HCT116 (cell line): Measurements from ENCODE around the gene OR14I1. TPM values are rescaled to one million over a fixed set of nuclear protein-coding genes. Genes with fewer than 3 reads are reported as not detected.
"Not testable (repeated sequence)": the region's sequence is repeated elsewhere in the genome, so short reads cannot be mapped to it uniquely, and the experiment has no call there.

Source experiments
- ATAC-seq: fragments of 200-7000 bp; cut with Tn5 transposase; 2 replicates; pipeline ENCODE4 v1.9.1; 2020; ENCODE audit warnings: mild to moderate bottlenecking, moderate library complexity
- BruUV-seq: library from RNA; stranded (reverse); fragments of 400-500 nt; replicated peaks from 2 replicates; lab custom pipeline; 2021; lab: Mats Ljungman, UMichigan
- CTCF ChIA-PET: fragments of 300-600 bp; sonication (Branson Sonifier 250); formaldehyde crosslinking; loops from one replicate; lab custom pipeline; 2021; ENCODE audit warnings: antibody characterized with exemption; lab: Charles Lee
- POLR2A ChIA-PET: fragments of 300-600, 350-600 bp; sonication (Branson Sonifier 250); formaldehyde crosslinking; loops from one replicate; lab custom pipeline; 2021; ENCODE audit warnings: antibody characterized with exemption; lab: Charles Lee
- RAD21 ChIA-PET, 2 experiments: fragments of 300-600 bp; sonication (Branson Sonifier 250); formaldehyde crosslinking; loops; one replicate each; lab custom pipeline; 2023; ENCODE audit warnings: low total read pairs in 2 of 2; ENCODE audit not compliant: uncharacterized antibody in 2 of 2, unreplicated experiment in 2 of 2, low non-redundant PET in 1 of 2; lab: Charles Lee
- DNase-seq: peaks from one replicate; pipeline ENCODE4 v3.0.0-alpha.2; 2010; ENCODE audit warnings: low read depth, low spot score
- H2AFZ ChIP-seq: fragments of 200-600 bp; shearing (Covaris generic), sonication (generic); 2 replicates; pipeline ENCODE4 v1.6.1; 2017; ENCODE audit warnings: low read depth, mixed run types, mixed read lengths, antibody characterized with exemption, low read length; ENCODE audit not compliant: poor library complexity, severe bottlenecking
- H3K27ac ChIP-seq: 2 replicates; pipeline ENCODE4 v1.5.1; 2012; ENCODE audit warnings: low read depth, low read length
- H3K27me3 ChIP-seq: fragments of 200-600 bp; sonication (generic); 2 replicates; pipeline ENCODE4 v1.6.1; 2016; ENCODE audit warnings: mixed run types, low read length, mixed read lengths; ENCODE audit not compliant: insufficient read depth
- H3K36me3 ChIP-seq, 2 experiments: fragments of 200-500 bp in 1 of 2; fragments of 200-600 bp in 1 of 2; sonication (Bioruptor generic) in 1 of 2; sonication (generic) in 1 of 2; 2 replicates each; pipeline versions ENCODE4 v1.5.1 to v1.6.1; 2014 to 2016; ENCODE audit warnings: low read length in 2 of 2, inconsistent platforms in 1 of 2, mixed read lengths in 1 of 2, mixed run types in 1 of 2; ENCODE audit not compliant: insufficient read depth in 2 of 2, control insufficient read depth in 1 of 2
- H3K4me1 ChIP-seq, 2 experiments: fragments of 200-600 bp in 1 of 2; sonication (generic) in 1 of 2; 2 replicates each; pipeline versions ENCODE4 v1.5.1 to v1.6.1; 2012 to 2017; ENCODE audit warnings: low read length in 2 of 2, inconsistent platforms in 1 of 2, mild to moderate bottlenecking in 1 of 2, mixed read lengths in 1 of 2, mixed run types in 1 of 2, moderate library complexity in 1 of 2; ENCODE audit not compliant: insufficient read depth in 2 of 2, control insufficient read depth in 1 of 2
- H3K4me2 ChIP-seq: fragments of 200-600 bp; sonication (generic); 2 replicates; pipeline ENCODE4 v1.6.1; 2017; ENCODE audit warnings: mixed run types, low read length, mixed read lengths
- H3K4me3 ChIP-seq, 2 experiments: fragments of 200-600 bp in 1 of 2; sonication (generic) in 1 of 2; replicated peaks in 1 of 2; 2 replicates each; pipeline ENCODE4 v1.5.1; 2011 to 2016; ENCODE audit warnings: low read length in 2 of 2, control low read depth in 1 of 2, low read depth in 1 of 2, mild to moderate bottlenecking in 1 of 2, mixed read lengths in 1 of 2, mixed run types in 1 of 2
- H3K79me2 ChIP-seq: fragments of 200-600 bp; sonication (generic); 2 replicates; pipeline ENCODE4 v1.6.1; 2017; ENCODE audit warnings: mild to moderate bottlenecking, mixed run types, low read length, moderate library complexity, mixed read lengths; ENCODE audit not compliant: insufficient read depth
- H3K9ac ChIP-seq: fragments of 200-600 bp; sonication (generic); 2 replicates; pipeline ENCODE4 v1.6.1; 2016; ENCODE audit warnings: low read length, mixed read lengths
- H3K9me2 ChIP-seq: fragments of 200-600 bp; sonication (generic), shearing (Covaris generic); 2 replicates; pipeline ENCODE4 v1.6.1; 2017; ENCODE audit warnings: mixed run types, mild to moderate bottlenecking, moderate library complexity; ENCODE audit not compliant: insufficient read depth
- H3K9me3 ChIP-seq, 2 experiments: fragments of 200-500 bp in 1 of 2; fragments of 200-600 bp in 1 of 2; sonication (Bioruptor generic) in 1 of 2; sonication (generic) in 1 of 2; 2 replicates each; pipeline ENCODE4 v1.6.1; 2014 to 2017; ENCODE audit warnings: low read length in 2 of 2, mixed read lengths in 2 of 2, inconsistent platforms in 1 of 2, low read depth in 1 of 2, mild to moderate bottlenecking in 1 of 2, mixed run types in 1 of 2, moderate library complexity in 1 of 2; ENCODE audit not compliant: control insufficient read depth in 1 of 2, insufficient read depth in 1 of 2
- H4K20me1 ChIP-seq: fragments of 200-600 bp; sonication (generic), shearing (Covaris generic); 2 replicates; pipeline ENCODE4 v1.6.1; 2017; ENCODE audit warnings: mixed run types, mild to moderate bottlenecking, moderate library complexity; ENCODE audit not compliant: insufficient read depth
- CEBPB ChIP-seq: IDR thresholded peaks from 2 replicates; pipeline ENCODE4 v1.6.1; 2012; ENCODE audit warnings: low read depth
- ELF1 ChIP-seq: IDR thresholded peaks from 2 replicates; pipeline ENCODE4 v1.6.1; 2012; ENCODE audit warnings: low read depth, borderline replicate concordance
- EZH2 ChIP-seq: fragments of 200-600 bp; sonication (generic); IDR thresholded peaks from 2 replicates; pipeline ENCODE4 v1.6.1; 2017; ENCODE audit warnings: antibody characterized with exemption, mixed run types
- FOSL1 ChIP-seq: IDR thresholded peaks from 2 replicates; pipeline ENCODE4 v1.6.1; 2012; ENCODE audit warnings: low read depth
- JUND ChIP-seq: IDR thresholded peaks from 2 replicates; pipeline ENCODE4 v1.6.1; 2012
- POLR2A ChIP-seq: IDR thresholded peaks from 2 replicates; pipeline ENCODE4 v1.7.0; 2011; ENCODE audit warnings: borderline replicate concordance; ENCODE audit not compliant: insufficient read depth, insufficient read length; ENCODE audit errors: extremely low read depth
- POLR2AphosphoS5 ChIP-seq: IDR thresholded peaks from 2 replicates; pipeline ENCODE4 v1.6.1; 2011; ENCODE audit warnings: mild to moderate bottlenecking, low read depth, low read length, moderate library complexity
- RAD21 ChIP-seq: IDR thresholded peaks from 2 replicates; pipeline ENCODE4 v1.6.1; 2012; ENCODE audit warnings: low read depth, mild to moderate bottlenecking
- ZFX ChIP-seq: fragments of 450-650 bp; IDR thresholded peaks from 2 replicates; pipeline ENCODE4 v1.6.1; 2017
- intact Hi-C: fragments of 100-400 bp; cut with micrococcal nuclease; formaldehyde crosslinking; loops from 2 replicates; pipeline ENCODE4 v1.10.0; 2022
- total RNA-seq: library from RNA; stranded (reverse); gene quantifications from one replicate; pipeline ENCODE4 v1.2.1, GENCODE V29; 2021; ENCODE audit not compliant: unreplicated experiment
- TF ChIP-seq, protein P1 (sequence below): IDR thresholded peaks from 2 replicates; pipeline ENCODE4 v1.6.1; 2011; ENCODE audit warnings: mild to moderate bottlenecking, low read length, moderate library complexity; ENCODE audit not compliant: insufficient replicate concordance; ENCODE audit errors: extremely low read depth

The OR14I1 gene
- total RNA-seq, 1 experiment from 2014 or later: not detected

- ChIA-PET RAD21 (no interaction called here), POLR2A (no interaction called here), CTCF (no interaction called here)
- Histone ChIP-seq H3K36me3 (no peaks in the 10 kb centered on the region; a peak in 1 of 4 replicates), H3K9ac (no peak overlapping the region), H3K9me2 (no peaks in the 10 kb centered on the region), H3K27ac (no peak overlapping the region), H4K20me1 (no peaks in the 10 kb centered on the region), H3K27me3 (no peaks in the 10 kb centered on the region), H3K9me3 (peaks cover 0 to 4% of the 10 kb centered on the region in 2 experiments; a peak in 2 of 4 replicates), H3K79me2 (no peaks in the 10 kb centered on the region), H3K4me1 (no peaks in the 10 kb centered on the region), H3K4me3 (no peak overlapping the region), H3K4me2 (no peak overlapping the region), H2AFZ (no peak overlapping the region)
- TF ChIP-seq POLR2AphosphoS5: no peak
- TF ChIP-seq ZFX: no peak
- TF ChIP-seq, protein P1, sequence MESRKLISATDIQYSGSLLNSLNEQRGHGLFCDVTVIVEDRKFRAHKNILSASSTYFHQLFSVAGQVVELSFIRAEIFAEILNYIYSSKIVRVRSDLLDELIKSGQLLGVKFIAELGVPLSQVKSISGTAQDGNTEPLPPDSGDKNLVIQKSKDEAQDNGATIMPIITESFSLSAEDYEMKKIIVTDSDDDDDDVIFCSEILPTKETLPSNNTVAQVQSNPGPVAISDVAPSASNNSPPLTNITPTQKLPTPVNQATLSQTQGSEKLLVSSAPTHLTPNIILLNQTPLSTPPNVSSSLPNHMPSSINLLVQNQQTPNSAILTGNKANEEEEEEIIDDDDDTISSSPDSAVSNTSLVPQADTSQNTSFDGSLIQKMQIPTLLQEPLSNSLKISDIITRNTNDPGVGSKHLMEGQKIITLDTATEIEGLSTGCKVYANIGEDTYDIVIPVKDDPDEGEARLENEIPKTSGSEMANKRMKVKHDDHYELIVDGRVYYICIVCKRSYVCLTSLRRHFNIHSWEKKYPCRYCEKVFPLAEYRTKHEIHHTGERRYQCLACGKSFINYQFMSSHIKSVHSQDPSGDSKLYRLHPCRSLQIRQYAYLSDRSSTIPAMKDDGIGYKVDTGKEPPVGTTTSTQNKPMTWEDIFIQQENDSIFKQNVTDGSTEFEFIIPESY: no peak
- no peak for TF ChIP-seq JUND
- TF ChIP-seq FOSL1: no peak
- no peak for TF ChIP-seq RAD21
- TF ChIP-seq POLR2A: no peak
- TF ChIP-seq ELF1: no peak
- TF ChIP-seq CEBPB: no peak
- no peak for TF ChIP-seq EZH2
- no TSS peak for BruUV-seq
- no peak for ATAC-seq
- intact Hi-C loops: no loop called here
- DNase-seq: peak; percentile 7
Measured at GRCh38 chr1:248670003-248670402, 32.6 kb downstream of the OR14I1 start.

DNA sequence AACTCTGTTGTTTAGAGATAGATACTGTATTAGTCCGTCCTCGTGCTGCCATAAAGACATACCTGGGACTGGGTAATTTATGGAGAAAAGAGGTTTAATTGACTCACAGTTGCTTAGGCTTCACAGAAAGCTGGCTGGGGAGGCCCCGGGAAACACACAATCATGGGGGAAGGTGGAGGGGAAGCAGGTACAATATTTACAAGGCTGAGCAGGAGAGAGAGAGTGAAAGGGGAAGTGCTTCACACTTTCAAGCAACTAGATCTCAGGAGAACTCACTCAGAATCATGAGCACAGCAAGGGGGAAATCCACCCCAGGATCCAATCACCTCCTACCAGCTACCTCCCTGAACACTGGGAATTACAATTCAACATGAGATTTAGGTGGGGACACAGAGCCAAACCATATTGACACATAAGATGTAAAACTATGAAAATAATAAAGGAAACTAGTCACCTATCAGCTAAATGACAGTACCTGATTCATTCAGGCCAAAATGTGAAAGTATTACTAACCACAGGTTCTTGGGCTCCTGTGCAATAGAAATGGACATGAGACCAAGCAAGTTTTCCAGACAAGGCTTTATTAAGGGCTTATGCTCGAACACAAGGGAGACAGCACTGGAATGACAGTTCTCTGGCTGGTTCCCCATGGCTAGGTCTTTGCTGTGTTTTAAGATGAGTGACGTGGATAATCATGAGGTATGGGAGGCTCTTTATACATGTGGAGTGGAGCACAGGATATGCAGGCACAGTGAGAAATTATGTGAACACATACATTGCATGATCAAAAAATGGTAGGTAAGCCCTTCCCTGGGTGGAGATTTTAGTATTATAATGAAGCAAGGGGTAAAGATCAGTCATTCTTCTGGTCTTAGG is 38.9 kb downstream of the OR14I1 start:
- DNase-seq, H3K27ac ChIP-seq, H4K20me1 ChIP-seq, BruUV-seq, H3K4me2 ChIP-seq, H3K9me3 ChIP-seq, H3K36me3 ChIP-seq, POLR2A ChIA-PET, CTCF ChIA-PET, H3K4me3 ChIP-seq, intact Hi-C loops, H3K79me2 ChIP-seq, H2AFZ ChIP-seq, H3K4me1 ChIP-seq, H3K27me3 ChIP-seq, H3K9ac ChIP-seq, H3K9me2 ChIP-seq, ATAC-seq, RAD21 ChIA-PET: not testable (repeated sequence)

GRCh38 chr1:248656797-248657196 is 45.8 kb downstream of the OR14I1 start:
- H3K4me1 ChIP-seq, H3K9me2 ChIP-seq, ATAC-seq, H3K36me3 ChIP-seq, H4K20me1 ChIP-seq, CTCF ChIA-PET, H3K9ac ChIP-seq, DNase-seq, H3K27ac ChIP-seq, H3K27me3 ChIP-seq, H3K4me2 ChIP-seq, intact Hi-C loops, BruUV-seq, POLR2A ChIA-PET, RAD21 ChIA-PET, H3K79me2 ChIP-seq, H3K4me3 ChIP-seq, H2AFZ ChIP-seq, H3K9me3 ChIP-seq: not testable (repeated sequence)
